Osteocyte (in vitro differentiated cells): Measurements from ENCODE around the gene CCNK. TPM values are rescaled to one million over a fixed set of nuclear protein-coding genes. Genes with fewer than 3 reads are reported as not detected.

Experiments used
- DNase-seq: peaks from one replicate; pipeline ENCODE4 v3.0.0; 2021; ENCODE audit warnings: mixed read lengths; ENCODE audit not compliant: unreplicated experiment; ENCODE audit errors: extremely low spot score
- H3K27ac Mint-ChIP-seq: one replicate; pipeline ENCODE4 v1.8.0; 2021; ENCODE audit warnings: mild to moderate bottlenecking, mixed read lengths; ENCODE audit not compliant: unreplicated experiment
- H3K27me3 Mint-ChIP-seq: one replicate; pipeline ENCODE4 v1.8.0; 2021; ENCODE audit warnings: mixed read lengths; ENCODE audit not compliant: unreplicated experiment
- H3K36me3 Mint-ChIP-seq: one replicate; pipeline ENCODE4 v1.8.0; 2021; ENCODE audit warnings: mixed read lengths; ENCODE audit not compliant: unreplicated experiment
- H3K4me1 Mint-ChIP-seq: one replicate; pipeline ENCODE4 v1.8.0; 2021; ENCODE audit warnings: mixed read lengths; ENCODE audit not compliant: unreplicated experiment
- H3K4me3 Mint-ChIP-seq: one replicate; pipeline ENCODE4 v1.8.0; 2021; ENCODE audit warnings: mild to moderate bottlenecking, moderate library complexity, mixed read lengths; ENCODE audit not compliant: unreplicated experiment
- H3K9me3 Mint-ChIP-seq: one replicate; pipeline ENCODE4 v1.8.0; 2021; ENCODE audit warnings: mixed read lengths; ENCODE audit not compliant: unreplicated experiment
- CTCF ChIP-seq: fragments of 200-600 bp; sonication (generic); IDR thresholded peaks from 2 replicates; pipeline ENCODE4 v1.5.0; 2021; ENCODE audit warnings: antibody characterized with exemption, mild to moderate bottlenecking, moderate library complexity
- total RNA-seq: library from RNA; stranded (reverse); gene quantifications from 2 replicates; pipeline ENCODE4 v1.2.1, GENCODE V29; 2021

Gene CCNK
- total RNA-seq, 1 donor from 2014 or later, result 57.4 TPM

- Mint-ChIP-seq H3K4me3 (no peak overlapping the region), H3K9me3 (no peaks in the 10 kb centered on the region), H3K27ac (no peak overlapping the region), H3K4me1 (peaks cover 32% of the 10 kb centered on the region), H3K36me3 (peaks cover 13% of the 10 kb centered on the region), H3K27me3 (no peaks in the 10 kb centered on the region)
- DNase-seq, result no peak
- TF ChIP-seq CTCF, result no peak
These were observed 32.0 kb downstream of the CCNK start for GRCh38 chr14:99513183-99513694.

GRCh38 chr14:99513946-99514551 lies 32.8 kb downstream of the CCNK start:
- TF ChIP-seq CTCF, result no peak
- Mint-ChIP-seq H3K36me3 (peaks cover 6% of the 10 kb centered on the region), H3K27me3 (no peaks in the 10 kb centered on the region), H3K4me1 (peaks cover 32% of the 10 kb centered on the region), H3K27ac (no peak overlapping the region), H3K9me3 (no peaks in the 10 kb centered on the region), H3K4me3 (no peak overlapping the region)
- peak; percentile 84 for DNase-seq

- no peaks in the 10 kb centered on the region for H3K9me3 Mint-ChIP-seq
- peaks cover 28% of the 10 kb centered on the region for H3K4me1 Mint-ChIP-seq
- no peak for TF ChIP-seq CTCF
- H3K27ac Mint-ChIP-seq, result no peak overlapping the region
- no peaks in the 10 kb centered on the region for H3K27me3 Mint-ChIP-seq
- DNase-seq, result no peak
- no peak overlapping the region for H3K4me3 Mint-ChIP-seq
- peaks cover 2% of the 10 kb centered on the region for H3K36me3 Mint-ChIP-seq
These were observed 33.5 kb downstream of the CCNK start for GRCh38 chr14:99514552-99515300.

- no peak overlapping the region for H3K27ac Mint-ChIP-seq
- no peaks in the 10 kb centered on the region for H3K27me3 Mint-ChIP-seq
- H3K4me3 Mint-ChIP-seq, result no peak overlapping the region
- H3K4me1 Mint-ChIP-seq, result peaks cover 27% of the 10 kb centered on the region
- H3K36me3 Mint-ChIP-seq, result peaks cover 2% of the 10 kb centered on the region
- DNase-seq, result no peak
- no peaks in the 10 kb centered on the region for H3K9me3 Mint-ChIP-seq
- no peak for TF ChIP-seq CTCF
These were observed 34.3 kb downstream of the CCNK start for GRCh38 chr14:99515301-99516155.
